HG02840 (cell line): ENCODE measurements around the gene RNGTT.
"Not testable (repeated sequence)": the region's sequence is repeated elsewhere in the genome, so short reads cannot be mapped to it uniquely, and the experiment has no call there.

Experiments
- ATAC-seq: cut with Tn5 transposase; IDR thresholded peaks from one replicate; pipeline ENCODE4 v1.9.1; 2021; ENCODE audit warnings: mild to moderate bottlenecking, moderate library complexity, moderate number of reproducible peaks; ENCODE audit not compliant: unreplicated experiment, low FRiP score

RNGTT gene

DNA sequence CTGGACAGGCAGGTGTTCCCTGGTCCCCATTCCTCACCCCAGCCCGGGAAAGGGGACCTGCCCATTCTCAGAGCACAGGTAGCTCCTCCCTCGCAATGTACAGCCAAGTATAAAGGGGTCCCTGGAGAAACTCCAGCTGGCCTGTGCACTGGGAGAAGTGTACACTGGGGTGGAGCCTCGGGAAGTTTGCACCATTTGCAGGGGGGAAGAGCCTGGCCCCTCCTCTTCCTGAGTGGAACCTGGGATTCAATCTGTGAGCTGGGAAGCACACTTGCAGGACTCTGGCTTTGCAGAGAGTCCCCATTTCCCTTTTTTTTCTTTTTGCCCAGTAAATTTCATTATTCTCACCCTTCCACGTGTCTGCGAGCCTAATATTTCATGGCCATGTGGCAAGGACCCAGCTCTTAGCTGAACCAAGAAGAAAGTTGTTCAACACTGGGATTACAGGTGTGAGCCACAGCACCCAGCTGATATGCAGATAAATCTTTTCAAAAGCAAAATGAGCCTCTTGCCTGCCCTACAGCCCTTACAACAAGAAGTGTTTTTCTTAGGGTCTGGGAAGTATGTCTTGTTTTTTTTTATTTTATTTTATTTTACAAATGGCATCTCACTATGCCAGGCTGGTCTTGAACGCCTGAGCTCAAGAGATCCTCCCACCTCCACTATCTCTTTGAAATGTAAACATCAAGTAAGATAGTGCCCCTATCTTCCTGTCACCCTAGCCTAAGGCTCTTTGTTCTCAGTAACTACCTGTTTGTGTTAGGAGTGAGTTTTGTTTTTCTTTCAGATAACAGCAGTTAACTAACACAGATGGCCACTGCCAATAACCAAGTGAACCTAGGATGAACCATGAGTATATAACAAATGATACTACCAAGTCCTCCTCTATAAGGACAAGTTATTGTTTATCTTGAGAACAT is 9.3 kb upstream of the RNGTT start:
- no peak for ATAC-seq

DNA sequence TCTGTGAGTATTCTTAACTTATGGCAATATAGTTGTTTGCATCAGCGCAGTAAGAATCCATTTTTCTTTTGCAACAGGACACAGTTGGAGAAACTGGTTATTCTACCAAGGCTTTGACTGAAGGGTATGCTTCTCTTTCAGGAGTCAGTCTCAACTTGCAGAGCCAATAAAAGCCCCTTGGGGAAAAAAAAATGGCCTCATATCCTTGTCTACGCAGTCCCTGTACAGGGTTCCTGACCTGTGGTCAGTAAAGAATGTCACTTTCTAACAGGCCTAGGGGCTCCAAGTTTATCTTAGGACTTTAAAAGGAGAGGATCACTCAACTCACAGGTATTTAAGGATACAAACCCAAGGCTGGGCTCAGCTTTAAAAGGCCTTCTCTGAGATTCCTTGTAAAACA is 6.9 kb upstream of the RNGTT start:
- ATAC-seq = no peak

DNA sequence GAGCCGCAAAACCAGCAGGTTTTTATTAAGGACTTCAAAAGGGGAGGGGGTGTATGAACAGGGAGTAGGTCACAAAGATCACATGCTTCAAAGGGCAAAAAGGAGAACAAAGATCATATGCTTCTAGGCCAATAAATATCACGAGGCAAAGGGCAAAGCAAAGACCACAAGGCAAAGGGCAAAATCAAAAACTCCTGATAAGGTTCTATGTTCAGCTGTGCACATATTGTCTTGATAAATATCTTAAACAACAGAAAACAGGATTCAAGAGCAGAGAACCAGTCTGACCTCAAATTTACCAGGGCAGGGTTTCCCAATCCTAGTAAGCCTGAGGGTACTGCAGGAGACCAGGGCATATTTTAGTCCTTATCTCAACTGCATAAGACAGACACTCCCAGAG is 5.8 kb upstream of the RNGTT start:
- not testable (repeated sequence) for ATAC-seq

- no peak for ATAC-seq
Measured at GRCh38 chr6:88967891-88968290, 4.5 kb upstream of the RNGTT start.

DNA sequence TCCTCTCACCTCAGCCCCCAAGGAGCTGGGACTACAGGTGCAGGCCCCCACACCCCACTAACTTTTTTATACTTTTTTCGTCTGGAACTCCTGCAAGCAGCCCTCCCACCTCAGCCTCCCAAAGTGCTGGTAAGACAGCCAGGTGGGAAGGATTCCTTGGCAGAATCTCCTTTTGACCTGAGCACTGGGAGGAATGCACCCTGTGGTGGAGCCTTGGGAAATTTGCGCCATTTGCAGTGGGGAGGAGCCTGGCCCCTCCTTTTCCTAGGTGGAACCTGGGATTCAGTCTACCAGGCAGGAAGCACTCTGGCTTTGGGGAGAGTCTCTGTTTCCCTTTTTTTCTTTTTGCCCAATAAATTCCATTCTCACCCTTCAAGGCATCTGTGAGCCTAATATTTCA is 2.3 kb upstream of the RNGTT start:
- no peak for ATAC-seq

GRCh38 chr6:88964509-88964908 is 1.1 kb upstream of the RNGTT start:
- ATAC-seq = no peak

DNA sequence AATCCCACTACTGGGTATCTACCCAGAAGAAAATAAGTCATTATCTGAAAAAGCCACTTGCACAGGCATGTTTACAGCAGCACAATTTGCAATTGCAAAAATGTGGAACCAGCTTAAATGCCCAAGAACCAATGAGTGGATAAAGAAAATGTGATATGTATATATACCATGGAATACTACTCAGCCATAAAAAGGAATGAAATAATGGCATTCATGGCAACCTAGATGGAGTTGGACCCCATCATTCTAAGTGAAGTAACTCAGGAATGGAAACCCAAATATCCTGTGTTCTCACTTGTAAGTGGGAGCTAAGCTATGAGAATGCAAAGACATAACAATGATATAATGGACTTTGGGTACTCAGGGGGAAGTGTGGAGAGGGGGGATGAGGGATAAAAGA is 4.6 kb downstream of the RNGTT start:
- ATAC-seq = no peak

DNA sequence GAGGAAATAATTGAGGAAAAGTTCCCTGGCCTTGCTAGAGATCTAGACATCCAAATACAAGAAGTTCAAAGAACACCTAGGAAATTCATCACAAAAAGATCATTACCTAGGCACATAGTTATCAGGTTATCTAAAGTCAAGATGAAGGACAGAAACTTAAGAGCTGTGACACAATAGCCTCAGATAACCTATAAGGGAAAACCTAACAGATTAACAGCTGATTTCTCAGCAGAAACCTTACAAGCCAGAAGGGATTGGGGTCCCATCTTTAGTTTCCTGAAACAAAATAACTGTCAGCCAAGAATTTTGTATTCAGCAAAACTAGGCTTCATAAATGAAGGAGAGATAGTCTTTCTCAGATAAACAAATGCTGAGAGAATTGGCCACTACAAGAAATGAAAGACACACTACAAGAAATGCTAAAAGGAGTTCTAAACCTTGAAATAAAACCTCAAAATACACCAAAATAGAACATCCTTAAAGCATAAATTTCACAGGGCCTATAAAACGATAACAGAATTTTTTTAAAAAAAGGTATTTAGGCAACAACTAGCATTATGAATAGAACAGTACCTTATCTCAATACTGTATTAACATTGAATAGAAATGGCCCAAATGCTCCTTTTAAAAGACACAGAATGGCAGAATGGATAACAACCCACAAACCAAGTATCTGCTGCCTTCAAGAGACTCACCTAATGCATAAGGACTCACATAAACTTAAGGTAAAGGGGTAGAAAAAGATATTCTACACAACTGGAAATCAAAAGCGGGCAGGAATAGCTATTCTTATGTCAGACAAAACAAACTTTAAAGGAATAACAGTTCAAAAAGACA is 9.7 kb downstream of the RNGTT start:
- ATAC-seq = no peak

- no peak for ATAC-seq
Measured at GRCh38 chr6:88952065-88952704, 11.2 kb downstream of the RNGTT start.

DNA sequence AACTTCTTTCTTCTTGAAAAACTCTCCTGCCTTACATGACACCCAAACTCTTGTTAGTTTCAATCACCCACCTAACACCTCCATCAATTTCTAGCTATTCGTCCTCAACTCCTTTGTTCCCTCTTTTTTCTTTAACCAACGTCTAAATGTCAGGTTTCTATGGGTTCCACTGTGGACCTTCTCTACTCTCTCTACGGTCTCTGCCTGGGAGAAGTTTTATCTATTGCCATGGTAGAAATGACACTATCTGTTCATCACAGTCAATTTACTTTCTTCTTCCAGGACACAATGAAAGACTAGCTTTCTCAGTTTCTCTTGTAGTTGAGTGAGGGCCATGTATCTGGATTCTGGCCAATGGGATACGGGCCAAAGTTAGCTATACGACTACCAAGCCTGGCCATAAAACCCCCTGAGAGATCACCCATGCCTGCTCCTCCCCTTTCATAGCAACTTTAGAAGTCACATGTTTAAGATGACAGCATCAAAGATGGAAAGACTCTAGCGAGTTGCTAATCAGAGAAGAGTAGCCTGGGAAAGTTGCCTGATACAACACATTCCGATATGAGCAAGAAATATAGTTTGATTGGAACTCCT is 17.9 kb downstream of the RNGTT start:
- ATAC-seq = no peak

GRCh38 chr6:88933521-88933920 is 29.9 kb downstream of the RNGTT start:
- ATAC-seq = no peak

GRCh38 chr6:88932019-88932418 is 31.4 kb downstream of the RNGTT start:
- not testable (repeated sequence) for ATAC-seq

GRCh38 chr6:88922775-88923548 is 40.5 kb downstream of the RNGTT start:
- no peak for ATAC-seq

DNA sequence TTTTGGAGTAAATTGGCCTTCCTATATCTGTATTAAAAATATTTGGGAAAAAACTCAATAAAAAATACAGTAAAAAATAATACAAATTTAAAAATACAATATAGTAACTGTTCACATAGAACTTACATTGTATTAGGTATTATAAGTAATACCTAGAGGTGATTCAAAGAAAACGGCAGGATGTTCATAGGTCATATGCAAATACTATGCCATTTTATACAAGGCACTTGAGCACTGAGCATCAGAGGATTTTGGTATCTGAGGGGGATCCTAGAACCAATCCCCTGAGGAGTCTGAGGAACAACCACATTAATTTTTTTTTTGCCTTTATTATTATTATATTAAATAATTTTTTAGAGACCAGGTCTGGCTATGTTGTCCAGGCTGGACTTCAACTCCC is 41.7 kb downstream of the RNGTT start:
- no peak for ATAC-seq

DNA sequence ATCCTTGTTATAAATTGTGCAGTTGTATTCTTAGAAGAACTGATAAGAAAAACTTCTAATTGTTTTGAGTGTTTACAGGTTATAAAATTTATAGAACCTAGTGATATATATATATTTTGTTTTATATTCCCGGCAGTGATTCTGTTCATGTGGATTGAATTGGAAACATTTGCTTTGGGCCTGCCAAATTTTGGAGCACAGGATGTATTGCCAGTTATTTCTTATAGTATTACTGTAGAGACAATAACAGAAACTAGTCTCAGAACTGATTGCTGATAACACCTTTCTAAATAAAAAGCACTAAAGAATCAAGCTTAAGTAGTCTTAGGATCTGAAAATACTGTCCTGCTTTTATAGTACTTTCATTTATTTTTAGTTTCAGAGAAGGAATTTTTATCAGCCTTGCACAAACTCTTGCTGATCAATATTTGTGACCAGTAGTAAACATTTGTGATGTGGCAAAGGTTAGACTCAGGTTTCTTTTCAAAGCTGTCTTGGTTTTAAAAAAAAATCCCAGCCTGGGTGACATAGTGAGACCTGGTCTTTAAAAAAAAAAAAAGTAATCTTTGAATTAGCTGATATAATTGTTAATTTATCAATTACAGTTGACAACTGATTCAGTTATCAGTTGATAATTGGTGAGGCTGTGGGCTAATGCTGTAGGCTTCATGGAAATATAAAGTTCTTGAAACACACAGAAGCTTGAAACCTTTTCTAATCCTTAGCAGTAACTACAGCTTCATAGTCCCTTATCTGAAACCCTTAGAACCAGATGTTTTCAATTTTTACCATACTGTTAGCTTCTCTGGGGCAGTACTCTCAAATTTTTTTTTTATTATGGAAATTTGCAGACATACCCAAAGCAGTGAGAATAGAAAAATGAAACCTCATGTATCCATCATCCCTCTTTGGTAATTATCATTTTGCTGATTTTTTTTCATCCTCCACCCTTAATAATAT is 42.4 kb downstream of the RNGTT start:
- no peak for ATAC-seq

DNA sequence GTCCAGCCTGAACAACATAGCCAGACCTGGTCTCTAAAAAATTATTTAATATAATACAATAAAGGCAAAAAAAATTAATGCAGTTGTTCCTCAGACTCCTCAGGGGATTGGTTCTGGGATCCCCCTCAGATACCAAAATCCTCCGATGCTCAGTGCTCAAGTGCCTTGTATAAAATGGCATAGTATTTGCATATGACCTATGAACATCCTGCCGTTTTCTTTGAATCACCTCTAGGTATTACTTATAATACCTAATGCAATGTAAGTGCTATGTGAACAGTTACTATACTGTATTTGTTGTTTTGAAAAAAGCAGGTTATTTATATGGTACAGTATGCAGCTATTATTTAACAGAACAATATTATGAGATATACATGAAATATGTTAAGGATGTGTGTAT is 43.3 kb downstream of the RNGTT start:
- no peak for ATAC-seq

GRCh38 chr6:88919032-88919431 is 44.4 kb downstream of the RNGTT start:
- ATAC-seq = no peak

- no peak for ATAC-seq
Measured at GRCh38 chr6:88916615-88917208, 46.7 kb downstream of the RNGTT start.
